Measurements from ENCODE around the gene FUOM.

DNA sequence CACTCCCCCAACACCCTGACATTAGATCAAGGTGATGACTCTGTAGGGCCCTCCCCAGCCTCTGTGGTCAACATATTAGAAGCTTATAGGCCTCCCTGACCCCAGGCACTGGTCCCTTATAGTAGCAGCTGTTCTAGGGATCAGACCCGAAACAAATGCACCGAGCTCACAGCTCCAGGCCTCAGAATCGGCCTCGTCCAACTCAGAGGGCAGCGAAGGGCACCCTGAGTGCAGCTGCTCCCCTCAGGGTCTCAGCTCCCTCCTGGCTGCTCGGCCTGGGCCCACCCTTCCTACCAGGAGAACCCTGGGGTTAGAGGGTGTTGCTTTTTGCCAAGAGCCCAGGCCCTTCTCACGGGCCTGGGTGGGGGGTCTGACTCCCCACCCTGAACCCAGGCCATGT is 10.3 kb upstream of the FUOM start:
- TF ChIP-seq JUN (IDR thresholded peaks at IDR 0.05; ENCODE audit: borderline replicate concordance, insufficient read depth, insufficient read length, low read depth) (no peak), POLR2AphosphoS5 (IDR thresholded peaks at IDR 0.05; ENCODE audit: insufficient read depth, low read depth, low read length) (no peak), EZH2 (IDR thresholded peaks at IDR 0.05; ENCODE audit: borderline replicate concordance, low read depth, low read length, severe bottlenecking) (no peak), FOS (IDR thresholded peaks at IDR 0.05; ENCODE audit: borderline replicate concordance, insufficient read depth, low read length) (no peak), POLR2A (IDR thresholded peaks at IDR 0.05; ENCODE audit: low read depth, low read length) (no peak), GATA2 (IDR thresholded peaks at IDR 0.05; ENCODE audit: insufficient read depth, insufficient read length, low read depth, low read length) (no peak), MYC (IDR thresholded peaks at IDR 0.05; ENCODE audit: low read depth, low read length) (no peak)
- TF ChIP-seq, protein P1, sequence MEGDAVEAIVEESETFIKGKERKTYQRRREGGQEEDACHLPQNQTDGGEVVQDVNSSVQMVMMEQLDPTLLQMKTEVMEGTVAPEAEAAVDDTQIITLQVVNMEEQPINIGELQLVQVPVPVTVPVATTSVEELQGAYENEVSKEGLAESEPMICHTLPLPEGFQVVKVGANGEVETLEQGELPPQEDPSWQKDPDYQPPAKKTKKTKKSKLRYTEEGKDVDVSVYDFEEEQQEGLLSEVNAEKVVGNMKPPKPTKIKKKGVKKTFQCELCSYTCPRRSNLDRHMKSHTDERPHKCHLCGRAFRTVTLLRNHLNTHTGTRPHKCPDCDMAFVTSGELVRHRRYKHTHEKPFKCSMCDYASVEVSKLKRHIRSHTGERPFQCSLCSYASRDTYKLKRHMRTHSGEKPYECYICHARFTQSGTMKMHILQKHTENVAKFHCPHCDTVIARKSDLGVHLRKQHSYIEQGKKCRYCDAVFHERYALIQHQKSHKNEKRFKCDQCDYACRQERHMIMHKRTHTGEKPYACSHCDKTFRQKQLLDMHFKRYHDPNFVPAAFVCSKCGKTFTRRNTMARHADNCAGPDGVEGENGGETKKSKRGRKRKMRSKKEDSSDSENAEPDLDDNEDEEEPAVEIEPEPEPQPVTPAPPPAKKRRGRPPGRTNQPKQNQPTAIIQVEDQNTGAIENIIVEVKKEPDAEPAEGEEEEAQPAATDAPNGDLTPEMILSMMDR (IDR thresholded peaks at IDR 0.05; ENCODE audit: extremely low read depth in 1 of 2, insufficient read depth in 1 of 2, low read depth in 1 of 2, low read length in 2 of 2), result no peak

All from endothelial cell of umbilical vein (primary cell).